ENCODE data around the gene ZNF557.
"Not testable (repeated sequence)": the region's sequence is repeated elsewhere in the genome, so short reads cannot be mapped to it uniquely, and the experiment has no call there.

The ZNF557 gene

DNA sequence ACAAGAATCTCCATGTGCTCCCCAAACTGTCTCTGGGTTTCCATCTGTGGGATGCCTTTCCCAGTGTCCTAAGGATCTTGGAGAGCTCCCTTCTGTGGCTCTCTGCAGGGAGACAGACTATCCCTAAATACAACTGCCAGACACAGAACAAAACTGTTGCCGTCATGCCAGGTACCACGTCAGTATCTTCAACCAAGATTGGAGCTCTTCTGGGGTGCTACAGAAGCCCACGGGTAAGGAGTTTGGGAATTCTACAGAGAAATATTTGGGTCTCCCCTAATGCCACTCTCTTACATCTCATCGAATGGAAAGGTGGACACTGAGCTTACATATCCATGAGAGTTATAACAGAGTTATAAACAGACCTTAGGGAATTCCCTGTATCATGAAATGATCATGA is 6.2 kb upstream of the ZNF557 start:
- DNase-seq (ENCODE audit: low spot score), result no peak
- TF ChIP-seq, protein P1, sequence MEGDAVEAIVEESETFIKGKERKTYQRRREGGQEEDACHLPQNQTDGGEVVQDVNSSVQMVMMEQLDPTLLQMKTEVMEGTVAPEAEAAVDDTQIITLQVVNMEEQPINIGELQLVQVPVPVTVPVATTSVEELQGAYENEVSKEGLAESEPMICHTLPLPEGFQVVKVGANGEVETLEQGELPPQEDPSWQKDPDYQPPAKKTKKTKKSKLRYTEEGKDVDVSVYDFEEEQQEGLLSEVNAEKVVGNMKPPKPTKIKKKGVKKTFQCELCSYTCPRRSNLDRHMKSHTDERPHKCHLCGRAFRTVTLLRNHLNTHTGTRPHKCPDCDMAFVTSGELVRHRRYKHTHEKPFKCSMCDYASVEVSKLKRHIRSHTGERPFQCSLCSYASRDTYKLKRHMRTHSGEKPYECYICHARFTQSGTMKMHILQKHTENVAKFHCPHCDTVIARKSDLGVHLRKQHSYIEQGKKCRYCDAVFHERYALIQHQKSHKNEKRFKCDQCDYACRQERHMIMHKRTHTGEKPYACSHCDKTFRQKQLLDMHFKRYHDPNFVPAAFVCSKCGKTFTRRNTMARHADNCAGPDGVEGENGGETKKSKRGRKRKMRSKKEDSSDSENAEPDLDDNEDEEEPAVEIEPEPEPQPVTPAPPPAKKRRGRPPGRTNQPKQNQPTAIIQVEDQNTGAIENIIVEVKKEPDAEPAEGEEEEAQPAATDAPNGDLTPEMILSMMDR (IDR thresholded peaks at IDR 0.05; ENCODE audit: extremely low read depth, insufficient read depth, missing control alignments), result no peak

DNA sequence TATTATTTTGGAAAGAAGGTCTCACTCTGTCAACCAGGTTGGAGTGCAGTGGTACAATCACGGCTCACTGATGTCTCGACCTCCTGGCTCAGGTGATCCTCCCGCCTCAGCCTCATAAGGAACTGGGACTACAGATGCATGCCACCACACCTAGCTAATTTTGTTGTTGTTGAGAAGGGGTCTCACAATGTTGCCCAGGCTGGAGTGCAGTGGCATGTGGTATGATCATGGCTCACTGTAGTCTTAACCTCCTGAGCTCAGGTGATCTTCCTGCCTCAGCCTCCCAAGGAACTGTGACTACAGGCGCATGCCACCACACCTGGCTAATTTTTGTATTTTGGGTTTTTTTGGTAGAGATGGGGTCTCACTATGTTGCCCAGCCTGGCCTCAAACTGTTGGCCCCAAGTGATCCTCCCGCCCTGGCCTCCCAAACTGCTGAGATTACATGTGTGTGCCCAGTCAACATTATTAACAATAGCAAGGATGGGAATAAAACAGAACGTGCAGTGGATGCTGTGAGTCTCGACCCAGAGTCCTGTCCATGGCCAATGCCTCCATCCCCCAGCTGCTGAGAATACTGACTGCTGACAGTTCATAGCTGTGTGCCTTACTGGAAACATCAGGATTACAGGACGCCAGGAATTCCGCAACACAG is 5.6 kb upstream of the ZNF557 start:
- TF ChIP-seq, protein P1 (IDR thresholded peaks at IDR 0.05; ENCODE audit: extremely low read depth, insufficient read depth, missing control alignments), result no peak
- in situ Hi-C loops (cut with MboI; ENCODE audit: low pct_unique_long_range_greater_than_20kb, low sequenced_read_pairs, unreplicated experiment), result no loop called here
- DNase-seq (ENCODE audit: low spot score), result no peak

More for the DNA sequence above, 6.2 kb upstream of the ZNF557 start:
- in situ Hi-C loops (cut with MboI; ENCODE audit: low pct_unique_long_range_greater_than_20kb, low sequenced_read_pairs, unreplicated experiment), result no loop called here

DNA sequence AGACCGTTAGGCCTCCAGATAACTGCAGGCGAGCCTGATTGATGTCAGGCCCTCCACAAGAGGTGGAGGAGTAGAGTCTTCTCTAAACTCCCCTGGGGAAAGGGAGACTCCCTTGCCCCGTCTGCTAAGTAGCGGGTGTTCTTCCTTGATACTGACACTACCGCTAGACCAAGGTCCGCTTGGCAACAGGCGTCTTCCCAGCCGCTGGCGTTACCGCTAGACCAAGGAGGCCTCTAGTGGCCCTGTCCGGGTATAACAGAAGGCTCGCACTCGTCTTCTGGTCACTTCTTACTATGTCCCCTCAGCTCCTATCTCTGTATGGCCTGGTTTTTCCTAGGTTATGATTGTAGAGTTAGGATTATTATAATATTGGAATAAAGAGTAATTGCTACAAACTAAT is 2.4 kb upstream of the ZNF557 start:
- in situ Hi-C loops (cut with MboI; ENCODE audit: low pct_unique_long_range_greater_than_20kb, low sequenced_read_pairs, unreplicated experiment); DNase-seq (ENCODE audit: low spot score): not testable (repeated sequence)
- TF ChIP-seq, protein P1 (IDR thresholded peaks at IDR 0.05; ENCODE audit: extremely low read depth, insufficient read depth, missing control alignments), result peak; percentile 15

DNA sequence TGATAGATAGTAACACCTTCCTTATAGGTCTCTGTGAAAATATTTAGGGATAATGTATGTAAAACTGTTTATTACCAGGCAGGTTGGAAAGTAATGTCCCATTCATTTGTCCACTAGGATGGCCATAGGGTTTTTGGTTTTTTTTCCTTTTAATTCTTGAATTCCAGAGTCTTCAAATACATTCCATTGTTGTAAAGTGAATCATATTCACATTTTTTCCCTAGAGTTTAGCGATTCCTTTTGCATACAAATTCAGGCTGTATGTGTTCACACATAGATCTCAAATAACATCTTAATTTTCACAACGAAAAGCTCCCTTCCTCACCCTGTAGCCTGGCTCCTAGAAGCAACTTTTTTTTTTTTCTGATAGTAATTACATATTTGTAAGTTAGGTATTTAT is 1.8 kb upstream of the ZNF557 start:
- in situ Hi-C loops (cut with MboI; ENCODE audit: low pct_unique_long_range_greater_than_20kb, low sequenced_read_pairs, unreplicated experiment), result no loop called here
- TF ChIP-seq, protein P1 (IDR thresholded peaks at IDR 0.05; ENCODE audit: extremely low read depth, insufficient read depth, missing control alignments), result no peak
- no peak for DNase-seq (ENCODE audit: low spot score)

DNA sequence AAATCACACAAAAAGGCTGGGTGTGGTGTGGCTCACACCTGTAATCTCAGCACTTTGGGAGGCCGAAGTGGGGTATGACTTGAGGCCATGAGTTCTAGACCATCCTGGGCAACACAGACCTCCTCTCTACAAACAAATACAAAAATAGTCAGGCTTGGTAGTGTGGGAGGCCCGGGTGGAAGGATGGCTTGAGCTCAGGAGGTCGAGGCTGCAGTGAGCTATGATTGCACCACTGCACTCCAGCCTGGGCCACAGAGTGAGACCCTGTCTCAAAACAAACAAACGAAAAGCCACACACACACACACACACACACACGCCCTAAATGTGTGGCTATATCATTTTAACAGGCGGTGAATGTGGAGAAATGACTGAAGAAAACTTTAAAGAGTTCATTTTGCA is 904 bp upstream of the ZNF557 start:
- TF ChIP-seq, protein P1 (IDR thresholded peaks at IDR 0.05; ENCODE audit: extremely low read depth, insufficient read depth, missing control alignments), result no peak
- DNase-seq (ENCODE audit: low spot score), result no peak
- in situ Hi-C loops (cut with MboI; ENCODE audit: low pct_unique_long_range_greater_than_20kb, low sequenced_read_pairs, unreplicated experiment), result no loop called here

DNA sequence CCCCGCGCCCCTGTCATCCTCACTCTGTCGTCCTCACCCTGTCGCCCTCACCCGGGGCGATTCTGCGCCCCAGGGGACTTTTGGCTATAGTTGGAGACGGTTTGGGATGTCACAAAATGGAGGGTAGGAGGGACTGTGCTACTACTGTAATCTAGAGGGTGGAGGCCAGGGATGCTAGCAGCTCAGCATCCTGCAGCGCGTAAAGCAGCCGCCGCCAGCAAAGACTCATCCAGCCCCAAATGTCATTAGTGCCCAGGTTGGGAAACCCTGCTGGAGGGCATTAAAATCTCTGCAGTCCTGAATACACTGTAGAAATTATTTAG is 362 bp downstream of the ZNF557 start:
- in situ Hi-C loops (cut with MboI; ENCODE audit: low pct_unique_long_range_greater_than_20kb, low sequenced_read_pairs, unreplicated experiment), result no loop called here
- DNase-seq (ENCODE audit: low spot score), result no peak
- TF ChIP-seq, protein P1 (IDR thresholded peaks at IDR 0.05; ENCODE audit: extremely low read depth, insufficient read depth, missing control alignments), result no peak

Measured in GM13977 (cell line).